Pancreas (tissue), 10 donors: ENCODE data around the gene DGCR2. TPM values are rescaled to one million over a fixed set of nuclear protein-coding genes. Genes with fewer than 3 reads are reported as not detected.

Experiments used
- ATAC-seq, 4 donors: fragments of 200-7000 bp; cut with Tn5 transposase; one replicate each; pipeline versions ENCODE4 v1.8.0 to v1.9.1; 2020; ENCODE audit warnings: mild to moderate bottlenecking in 4 of 4, moderate library complexity in 4 of 4
- DNase-seq, 6 donors: peaks; one replicate each; pipeline ENCODE4 v3.0.0-alpha.2; 2020
- FAIRE-seq: peaks from 2 replicates; lab custom pipeline; 2012; peaks lifted over from hg19 to GRCh38; lab: Jason Lieb, UNC
- H3K27ac ChIP-seq, 4 donors: fragments of 200-600 bp; sonication (generic); 1 replicate in 3 of 4; 2 replicates in 1 of 4; pipeline versions ENCODE4 v1.5.0 to v1.8.0; 2020
- H3K27me3 ChIP-seq, 4 donors: fragments of 200-600 bp; one replicate each; pipeline ENCODE4 v1.8.0; 2021
- H3K36me3 ChIP-seq, 3 donors: fragments of 200-600 bp; sonication (generic) in 1 of 3; one replicate each; pipeline versions ENCODE4 v1.5.0 to v1.8.0; 2020 to 2021
- H3K4me1 ChIP-seq, 3 donors: fragments of 200-600 bp; one replicate each; pipeline ENCODE4 v1.8.0; 2021
- H3K4me3 ChIP-seq, 4 donors: fragments of 200-600 bp; sonication (generic) in 2 of 4; one replicate each; pipeline versions ENCODE4 v1.5.0 to v1.8.0; 2020 to 2021
- H3K9me3 ChIP-seq, 4 donors: fragments of 200-600 bp; one replicate each; pipeline ENCODE4 v1.8.0; 2021
- CTCF ChIP-seq, 4 donors: fragments of 200-600 bp; sonication (generic) in 3 of 4; IDR thresholded peaks; one replicate each; pipeline versions ENCODE4 v1.5.0 to v1.8.0; 2021; ENCODE audit warnings: antibody characterized with exemption in 4 of 4
- WGBS, 2 donors: extraction: QIAGEN DNeasy Blood & Tissue Kit; methylation state at CpG; one replicate each; pipeline ENCODE4 v1.1.7; 2013; 5-methylcytosine and 5-hydroxymethylcytosine counted together
- intact Hi-C, 3 donors: fragments of 100-400 bp; cut with DNase I; formaldehyde crosslinking; loops; one replicate each; pipeline versions ENCODE4 v1.11.1 to v1.14.2; 2022
- polyA plus RNA-seq, 2 donors: library from polyadenylated mRNA; stranded (reverse); fragments of 200-250 nt; gene quantifications; one replicate each; pipeline ENCODE4 v1.2.3, GENCODE V29; 2013
- total RNA-seq, 6 donors: library from RNA; stranded (reverse); fragmentation: NEBNext Ultra II Directional in 4 of 6; extraction: Animal tissue kit (Norgen Biotek cat#: 25700) in 4 of 6; gene quantifications; one replicate each; pipeline versions ENCODE4 v1.2.1 to v1.2.4, GENCODE V29; 2021 to 2023
- donor health status: healthy with polysubstance abuse.
- donor health status: DM: no; HTN: no; CAD: no; lungs with moderate emphysema.
- donor health status: DM: no; HTN: no; CAD: no.
- donor health status: control.
- donor health status: control.
- donor health status: Bipolar disorder and iron deficiency.
- donor health status: DM: yes; HTN: yes; CAD: no.
- donor health status: DM: no; HTN: no; CAD: no.
- donor health status: DM: no; HTN: no; CAD: no.
- donor health status: DM: yes; HTN: yes; CAD: no.

Gene DGCR2
- total and polyA plus RNA-seq, 8 donors: 24.3 to 41.5 (median 30.1) TPM

DNA sequence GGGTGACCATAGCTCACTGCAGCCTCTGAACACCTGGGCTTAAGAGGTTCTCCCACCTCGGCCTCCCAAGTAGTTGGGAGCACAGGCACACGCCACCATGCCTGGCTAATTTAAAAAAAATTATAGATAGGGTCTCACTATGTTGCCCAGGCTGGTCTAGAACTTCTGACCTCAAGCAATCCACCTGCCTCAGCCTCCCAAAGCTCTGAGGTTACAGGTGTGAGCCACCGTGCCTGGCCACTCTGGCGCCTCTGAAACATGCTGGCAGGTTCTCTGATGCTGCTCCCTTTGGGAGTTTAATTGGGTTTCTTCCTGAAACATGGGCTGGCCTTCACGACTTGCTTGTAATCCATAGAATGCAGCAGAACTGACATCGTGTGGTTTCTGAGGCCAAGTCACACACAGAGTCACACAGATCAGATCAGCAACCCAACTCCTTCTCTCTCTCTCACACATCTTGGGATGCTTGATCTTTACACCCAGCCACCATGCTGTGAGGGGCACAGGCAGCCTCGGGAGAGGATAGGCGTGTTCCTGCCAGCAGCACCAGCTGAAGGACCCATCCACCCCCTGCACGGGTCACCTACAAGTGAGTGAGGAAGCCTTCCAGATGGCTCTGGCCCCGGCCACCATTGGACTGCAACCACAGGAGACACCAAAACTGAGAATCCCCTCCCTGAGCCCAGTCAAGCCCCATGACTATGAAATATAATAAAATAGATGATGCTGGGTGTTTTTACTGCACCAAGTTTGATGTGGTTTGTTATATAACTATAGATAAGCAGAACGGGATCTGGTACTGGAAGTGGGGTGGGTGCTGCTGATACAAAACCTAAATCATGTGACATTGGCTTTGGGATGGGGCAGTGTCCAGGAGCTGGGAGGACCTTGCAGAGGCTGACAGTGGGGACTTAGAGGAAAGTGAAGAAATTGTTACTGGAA lies 31.0 kb upstream of the DGCR2 start:
- FAIRE-seq: no peak
- no peak for ATAC-seq

GRCh38 chr22:19151329-19152191 lies 29.3 kb upstream of the DGCR2 start:
- intact Hi-C loops: no loop called here

More for the DNA sequence above, 31.0 kb upstream of the DGCR2 start:
- intact Hi-C loops: no loop called here
- no peak overlapping the region for H3K27ac ChIP-seq
- no peak overlapping the region for H3K4me3 ChIP-seq
- peaks cover 0 to 3% (median 0%) of the 10 kb centered on the region in 3 donors for H3K4me1 ChIP-seq
- peak in 1 of 6 donors; percentile 43 for DNase-seq
- H3K36me3 ChIP-seq: no peaks in the 10 kb centered on the region
- TF ChIP-seq CTCF (IDR thresholded peaks at IDR 0.05): no peak
- H3K27me3 ChIP-seq: peaks cover 0 to 24% (median 6%) of the 10 kb centered on the region in 4 donors
- 39 to 45% methylated on average over 11 of the region's 11 CpGs for WGBS, 2 donors
- no peaks in the 10 kb centered on the region for H3K9me3 ChIP-seq

DNA sequence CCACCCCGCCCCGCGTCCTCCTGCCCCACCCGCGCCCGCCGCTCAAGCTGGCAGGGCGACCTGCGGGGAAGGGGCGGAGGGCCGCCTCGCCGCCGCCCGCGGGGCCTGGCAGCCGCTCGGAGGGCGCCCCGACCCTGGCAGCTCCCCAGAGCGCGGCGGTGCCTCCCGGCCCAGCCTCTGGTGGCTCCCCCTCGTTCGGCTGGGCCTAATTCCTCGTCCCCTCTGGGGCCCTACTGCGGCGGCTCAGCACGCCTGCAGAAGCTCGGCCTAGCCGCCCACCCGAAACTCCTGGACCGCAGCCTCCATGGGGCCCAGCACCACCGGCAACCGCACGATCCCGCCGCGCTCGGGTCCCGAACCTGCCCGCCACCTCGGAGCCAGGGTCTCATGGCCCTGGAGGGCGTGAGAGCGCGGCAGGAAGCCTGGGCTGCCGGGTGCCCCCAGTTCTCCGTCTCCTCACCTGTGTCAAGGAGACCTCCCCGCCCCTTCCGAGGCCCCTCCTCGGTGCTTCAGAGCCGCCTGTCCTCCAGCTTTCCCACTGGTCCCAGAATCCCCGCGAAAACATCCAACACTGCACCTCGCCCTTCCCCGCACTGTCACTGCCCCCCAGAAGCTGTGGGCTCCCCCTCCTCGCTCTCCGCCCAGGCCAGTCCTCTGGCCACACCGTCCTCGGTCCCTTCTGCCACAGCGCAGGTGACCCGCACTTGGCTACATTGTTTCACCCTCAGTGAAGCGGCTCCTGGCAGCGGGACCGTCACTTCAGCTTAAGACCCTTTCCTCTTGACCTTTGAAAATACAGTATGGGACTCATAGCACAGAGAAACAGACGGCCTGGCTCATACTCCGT lies 28.5 kb upstream of the DGCR2 start:
- 6 to 8% methylated on average over 43 to 68 of the region's 68 CpGs for WGBS, 2 donors
- peaks cover 0 to 24% (median 6%) of the 10 kb centered on the region in 4 donors for H3K27me3 ChIP-seq
- H3K36me3 ChIP-seq: no peaks in the 10 kb centered on the region
- intact Hi-C loops: no loop called here
- FAIRE-seq (no peak), DNase-seq (peak in 2 of 6 donors; percentile 49 to 62), ATAC-seq (no peak)
- no peak for TF ChIP-seq CTCF (IDR thresholded peaks at IDR 0.05)
- no peaks in the 10 kb centered on the region for H3K9me3 ChIP-seq
- H3K4me3 ChIP-seq: no peak overlapping the region
- H3K4me1 ChIP-seq: peaks cover 0 to 3% (median 0%) of the 10 kb centered on the region in 3 donors
- no peak overlapping the region for H3K27ac ChIP-seq

More at GRCh38 chr22:19151329-19152191, 29.3 kb upstream of the DGCR2 start:
- H3K9me3 ChIP-seq: no peaks in the 10 kb centered on the region
- FAIRE-seq: no peak
- H3K27me3 ChIP-seq: peaks cover 0 to 24% (median 6%) of the 10 kb centered on the region in 4 donors
- H3K36me3 ChIP-seq: no peaks in the 10 kb centered on the region
- peak in 1 of 6 donors; percentile 44 for DNase-seq
- no peak for ATAC-seq
- 42 to 56% methylated on average over 10 of the region's 10 CpGs for WGBS, 2 donors
- H3K4me1 ChIP-seq: peaks cover 0 to 3% (median 0%) of the 10 kb centered on the region in 3 donors
- no peak for TF ChIP-seq CTCF (IDR thresholded peaks at IDR 0.05)
- no peak overlapping the region for H3K27ac ChIP-seq
- H3K4me3 ChIP-seq: no peak overlapping the region

- Histone ChIP-seq H3K36me3 (no peaks in the 10 kb centered on the region), H3K4me1 (peaks cover 0 to 3% (median 0%) of the 10 kb centered on the region in 3 donors), H3K4me3 (peak within 1 kb of the TSS in 1 of 4 donors; percentile 27), H3K27ac (no peak within 1 kb of the TSS), H3K27me3 (peaks cover 0 to 24% (median 6%) of the 10 kb centered on the region in 4 donors), H3K9me3 (no peaks in the 10 kb centered on the region)
- intact Hi-C loops: loop anchor here in 1 of 3 donors (10.0 kb wide), 1 partner anchor 485 kb away; no protein-coding TSS in a partner anchor
- peak in 1 of 6 donors; percentile 50 for DNase-seq
- no peak for ATAC-seq
- FAIRE-seq: no peak
- 3 to 4% methylated on average over 22 to 59 of the region's 59 CpGs for WGBS, 2 donors
- TF ChIP-seq CTCF (IDR thresholded peaks at IDR 0.05): no peak
Measured at GRCh38 chr22:19149991-19150390, 27.8 kb upstream of the DGCR2 start, which contains the start of gene GSC2. TSS of gene GSC2 (minus strand) at chr22:19150292. CDS start at chr22:19150283, 9 bp downstream.
